GM12875 (cell line): ENCODE measurements around the gene MAPK12.

Experiments
- H3K4me3 ChIP-seq: one replicate; pipeline ENCODE4 v1.5.1; 2011; ENCODE audit warnings: low read depth, low read length, control low read depth
- CTCF ChIP-seq: IDR thresholded peaks from 2 replicates; pipeline ENCODE4 v1.5.1; 2011; ENCODE audit warnings: low read depth, mild to moderate bottlenecking, control low read depth, inconsistent platforms, low read length, moderate library complexity, borderline replicate concordance; ENCODE audit not compliant: insufficient read depth

The MAPK12 gene

DNA sequence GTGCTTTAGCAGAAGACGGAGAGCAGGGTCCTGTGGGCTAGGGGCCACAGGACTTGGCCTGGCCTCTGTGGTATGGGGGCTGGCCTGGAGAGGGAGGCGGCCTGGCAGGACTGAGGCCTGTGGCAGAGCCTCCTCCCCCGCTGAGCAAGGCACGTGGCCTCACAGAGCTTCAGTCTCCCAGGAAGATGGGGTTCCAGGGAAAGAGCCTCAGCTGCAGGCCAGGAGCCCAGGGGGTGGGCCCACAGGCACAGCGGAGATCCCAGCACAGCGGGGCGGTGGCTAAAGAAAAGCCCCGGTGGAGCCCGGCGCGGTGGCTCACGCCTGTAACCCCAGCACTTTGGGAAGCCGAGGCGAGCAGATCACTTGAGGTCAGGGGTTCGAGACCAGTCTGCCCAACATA lies 2.2 kb downstream of the MAPK12 start:
- no peak for TF ChIP-seq CTCF
- H3K4me3 ChIP-seq: no peak overlapping the region

- H3K4me3 ChIP-seq: no peak overlapping the region
- no peak for TF ChIP-seq CTCF
These were observed 2.9 kb downstream of the MAPK12 start for GRCh38 chr22:50258361-50259292.

DNA sequence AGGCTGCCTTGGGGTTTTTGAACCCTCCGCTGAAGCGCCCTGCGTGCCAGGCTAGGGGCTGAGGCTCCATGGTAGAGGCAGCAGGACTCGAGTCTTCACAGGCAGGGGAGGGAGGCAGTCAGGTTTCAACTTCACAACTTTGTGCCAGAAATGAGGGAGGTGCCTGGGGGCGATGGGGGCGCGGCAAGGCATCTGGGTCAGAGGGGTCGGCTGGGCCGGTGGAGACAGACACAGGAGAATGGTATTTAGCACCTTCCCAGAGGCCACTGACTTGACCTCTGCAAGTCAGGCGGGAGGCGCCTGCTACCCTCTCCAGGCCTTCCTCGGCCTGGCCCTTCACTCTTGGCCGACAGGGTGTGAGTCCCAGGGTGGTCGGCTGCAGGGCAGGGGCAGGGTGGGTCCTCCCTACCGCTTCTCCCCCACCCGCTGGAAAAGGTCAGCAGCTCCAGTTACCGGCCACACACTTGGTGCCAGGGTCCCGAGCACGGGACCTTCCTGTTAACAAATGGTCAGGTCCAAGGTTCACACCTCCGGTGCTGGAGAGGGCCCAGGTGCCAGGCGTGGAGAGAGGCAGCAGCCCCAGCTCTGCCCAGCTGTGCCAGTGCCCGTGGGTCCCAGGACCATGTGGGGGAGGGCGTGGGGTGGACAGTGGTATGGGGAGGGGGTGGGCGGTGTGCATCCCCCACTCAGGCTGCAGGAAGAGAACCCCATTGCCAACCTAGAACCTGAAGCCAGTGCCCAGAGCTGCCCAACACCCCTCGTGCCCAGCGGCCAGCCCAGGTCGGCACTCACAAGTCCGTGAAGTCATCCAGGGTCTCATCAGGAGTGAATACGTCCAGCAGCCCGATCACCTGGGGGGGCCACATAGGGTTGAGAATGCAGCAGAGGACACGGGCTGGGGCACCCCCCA lies 3.8 kb downstream of the MAPK12 start:
- no peak for TF ChIP-seq CTCF

DNA sequence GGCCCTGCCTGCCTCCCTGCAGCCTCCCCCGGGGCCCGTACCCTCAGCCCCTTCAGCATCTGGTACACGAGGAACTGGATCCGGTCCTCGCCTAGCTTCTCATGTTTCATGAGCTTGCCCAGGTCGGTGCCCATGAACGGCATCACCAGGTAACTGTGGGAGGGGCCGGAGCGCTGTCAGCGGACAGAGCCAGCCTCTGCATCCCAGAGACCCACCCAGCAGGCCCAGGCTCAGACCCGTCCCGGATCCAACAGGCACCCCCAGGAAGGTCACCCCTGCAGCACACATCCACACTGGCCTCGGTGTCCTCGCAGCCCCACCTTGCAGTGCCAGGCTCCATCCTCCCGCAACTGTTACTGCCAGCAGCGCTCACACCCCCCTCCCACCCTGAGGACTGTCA lies 4.4 kb downstream of the MAPK12 start:
- H3K4me3 ChIP-seq: no peak overlapping the region
- no peak for TF ChIP-seq CTCF

More for the DNA sequence above, 3.8 kb downstream of the MAPK12 start:
- H3K4me3 ChIP-seq: no peak overlapping the region

GRCh38 chr22:50256258-50256862 lies 5.1 kb downstream of the MAPK12 start:
- no peak for TF ChIP-seq CTCF
- H3K4me3 ChIP-seq: no peak overlapping the region

DNA sequence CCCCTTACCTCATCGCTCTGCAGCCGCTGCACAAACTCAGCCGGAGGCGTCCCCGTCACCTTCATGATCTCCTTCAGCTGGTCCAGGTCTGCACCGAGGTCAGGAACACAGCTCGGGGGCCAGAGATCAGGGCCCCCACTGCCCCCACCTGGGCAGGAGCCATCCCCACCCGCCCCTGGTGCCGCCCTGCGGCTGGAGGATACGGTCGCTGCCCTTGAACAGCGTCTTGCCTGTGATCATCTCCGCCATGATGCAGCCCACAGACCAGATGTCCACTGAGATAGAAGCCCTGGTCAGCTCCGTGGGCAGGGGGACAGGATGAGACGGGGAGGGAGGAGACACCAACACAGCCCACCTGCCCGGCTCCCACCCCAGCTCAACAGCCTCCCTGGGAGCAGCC lies 5.9 kb downstream of the MAPK12 start:
- no peak overlapping the region for H3K4me3 ChIP-seq
- no peak for TF ChIP-seq CTCF
